Measurements from ENCODE around the gene FAF1. TPM values are rescaled to one million over a fixed set of nuclear protein-coding genes. Genes with fewer than 3 reads are reported as not detected.

FAF1 gene
- total RNA-seq, 1 donor from 2014 or later, result 54.7 TPM

Other genes starting within 250 kb of the FAF1 start
- 17.2 TPM for gene CDKN2C, start 10.0 kb upstream of the FAF1 start, total RNA-seq
- not detected for gene C1orf185, start 142.0 kb upstream of the FAF1 start, total RNA-seq

Measured in sciatic nerve (tissue), 1 donor.